ENCODE results near the gene SHKBP1.
"Not testable (repeated sequence)": the region's sequence is repeated elsewhere in the genome, so short reads cannot be mapped to it uniquely, and the experiment has no call there.

Gene SHKBP1

DNA sequence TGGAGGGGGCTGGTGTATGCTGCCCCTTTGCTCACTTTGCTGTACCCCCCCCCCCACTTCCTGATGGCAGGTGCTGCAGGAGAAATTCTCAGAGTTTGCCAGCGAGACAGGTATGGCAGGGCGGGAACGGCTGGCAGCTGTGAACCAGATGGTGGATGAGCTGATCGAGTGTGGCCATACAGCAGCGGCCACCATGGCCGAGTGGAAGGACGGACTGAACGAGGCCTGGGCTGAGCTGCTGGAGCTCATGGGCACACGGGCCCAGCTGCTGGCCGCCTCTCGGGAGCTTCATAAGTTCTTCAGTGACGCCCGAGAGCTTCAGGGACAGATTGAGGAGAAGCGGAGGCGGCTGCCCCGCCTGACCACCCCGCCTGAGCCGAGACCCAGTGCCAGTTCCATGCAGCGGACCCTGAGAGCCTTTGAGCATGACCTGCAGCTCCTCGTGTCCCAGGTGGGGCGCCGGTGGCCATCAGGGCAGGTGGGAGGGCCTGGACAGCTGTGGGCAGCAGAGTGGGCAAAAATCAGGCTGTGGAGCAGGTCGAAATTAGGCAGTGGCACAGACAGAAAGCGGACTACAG lies 19.6 kb upstream of the SHKBP1 start:
- no peak overlapping the region for H3K4me3 ChIP-seq (ENCODE audit: low read depth, low read length)
- no peak for DNase-seq (ENCODE audit: low read depth, low spot score)
- in situ Hi-C loops (cut with HindIII; ENCODE audit: low sequenced_read_pairs): no loop called here
- TF ChIP-seq CTCF (IDR thresholded peaks at IDR 0.05; ENCODE audit: low read depth, low read length): no peak

GRCh38 chr19:40559394-40559793 lies 17.3 kb upstream of the SHKBP1 start:
- TF ChIP-seq CTCF (IDR thresholded peaks at IDR 0.05; ENCODE audit: low read depth, low read length): no peak
- in situ Hi-C loops (cut with HindIII; ENCODE audit: low sequenced_read_pairs): no loop called here
- DNase-seq (ENCODE audit: low read depth, low spot score): no peak
- H3K4me3 ChIP-seq (ENCODE audit: low read depth, low read length): no peak overlapping the region

DNA sequence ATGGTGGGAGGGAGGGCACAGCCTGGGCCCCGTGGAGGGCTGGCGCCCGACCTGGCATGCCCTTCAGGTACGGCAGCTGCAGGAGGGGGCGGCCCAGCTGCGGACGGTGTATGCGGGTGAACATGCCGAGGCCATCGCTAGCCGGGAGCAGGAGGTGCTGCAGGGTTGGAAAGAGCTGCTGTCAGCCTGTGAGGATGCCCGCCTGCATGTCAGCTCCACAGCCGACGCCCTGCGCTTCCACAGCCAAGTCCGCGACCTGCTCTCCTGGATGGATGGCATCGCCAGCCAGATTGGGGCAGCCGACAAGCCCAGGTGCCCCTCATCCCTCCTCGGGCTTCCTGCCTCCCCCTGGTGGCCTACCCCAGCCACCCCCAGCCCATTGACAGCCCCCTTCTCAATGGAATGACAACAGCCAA lies 16.6 kb upstream of the SHKBP1 start:
- in situ Hi-C loops (cut with HindIII; ENCODE audit: low sequenced_read_pairs): no loop called here
- no peak for DNase-seq (ENCODE audit: low read depth, low spot score)
- no peak overlapping the region for H3K4me3 ChIP-seq (ENCODE audit: low read depth, low read length)
- TF ChIP-seq CTCF (IDR thresholded peaks at IDR 0.05; ENCODE audit: low read depth, low read length): no peak

GRCh38 chr19:40561947-40562346 lies 14.7 kb upstream of the SHKBP1 start:
- no peak overlapping the region for H3K4me3 ChIP-seq (ENCODE audit: low read depth, low read length)
- no peak for DNase-seq (ENCODE audit: low read depth, low spot score)
- TF ChIP-seq CTCF (IDR thresholded peaks at IDR 0.05; ENCODE audit: low read depth, low read length): no peak
- in situ Hi-C loops (cut with HindIII; ENCODE audit: low sequenced_read_pairs): no loop called here

DNA sequence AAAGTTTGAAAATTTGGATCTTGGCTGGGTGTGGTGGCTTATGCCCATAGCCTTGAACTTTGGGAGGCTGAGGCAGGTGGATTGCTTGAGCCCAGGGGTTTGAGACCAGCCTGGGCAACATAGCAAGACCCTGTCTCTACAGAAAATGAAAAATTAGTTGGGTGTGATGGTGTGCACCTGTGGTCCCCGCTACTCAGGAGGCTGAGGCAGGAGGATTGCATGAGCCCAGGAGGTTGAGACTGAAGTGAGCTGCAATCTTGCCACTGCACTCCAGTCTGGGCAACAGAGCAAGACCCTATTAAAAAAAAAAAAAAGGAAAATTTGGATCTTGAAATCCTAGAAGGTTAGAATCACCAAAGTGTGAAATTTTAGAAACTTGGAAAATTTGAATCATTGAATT lies 12.1 kb upstream of the SHKBP1 start:
- in situ Hi-C loops (cut with HindIII; ENCODE audit: low sequenced_read_pairs); DNase-seq (ENCODE audit: low read depth, low spot score); H3K4me3 ChIP-seq (ENCODE audit: low read depth, low read length): not testable (repeated sequence)

GRCh38 chr19:40565355-40565754 lies 11.3 kb upstream of the SHKBP1 start:
- in situ Hi-C loops (cut with HindIII; ENCODE audit: low sequenced_read_pairs): no loop called here
- no peak for DNase-seq (ENCODE audit: low read depth, low spot score)
- H3K4me3 ChIP-seq (ENCODE audit: low read depth, low read length): no peak overlapping the region
- no peak for TF ChIP-seq CTCF (IDR thresholded peaks at IDR 0.05; ENCODE audit: low read depth, low read length)

DNA sequence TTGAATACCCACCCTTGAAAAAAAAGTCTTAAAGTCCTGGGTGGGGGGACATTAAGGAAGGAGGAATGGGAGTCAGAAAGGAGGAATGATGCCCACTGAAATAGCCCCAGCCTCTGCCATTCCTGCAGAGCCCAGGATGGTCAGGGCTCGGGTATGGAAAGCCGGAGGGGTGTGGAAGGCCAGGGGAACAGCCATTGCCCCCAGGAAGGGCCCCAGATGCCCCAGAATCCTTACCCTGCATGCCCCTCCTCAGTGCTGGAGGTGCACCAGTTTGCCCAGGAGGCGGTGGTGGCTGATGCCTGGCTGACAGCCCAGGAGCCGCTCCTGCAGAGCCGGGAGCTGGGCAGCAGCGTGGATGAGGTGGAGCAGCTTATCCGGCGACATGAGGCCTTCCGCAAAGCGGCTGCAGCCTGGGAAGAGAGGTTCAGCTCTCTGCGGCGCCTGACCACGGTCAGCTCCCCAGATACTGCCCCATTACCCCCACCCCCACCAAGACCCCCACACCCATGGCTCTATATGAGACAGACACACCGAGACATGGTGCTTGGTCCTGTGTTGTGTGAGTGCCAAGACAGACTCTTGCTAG lies 10.7 kb upstream of the SHKBP1 start:
- H3K4me3 ChIP-seq (ENCODE audit: low read depth, low read length): no peak overlapping the region
- in situ Hi-C loops (cut with HindIII; ENCODE audit: low sequenced_read_pairs): no loop called here
- no peak for TF ChIP-seq CTCF (IDR thresholded peaks at IDR 0.05; ENCODE audit: low read depth, low read length)
- DNase-seq (ENCODE audit: low read depth, low spot score): no peak

Data from astrocyte of the spinal cord (primary cell).